Epithelial cell of proximal tubule (primary cell): ENCODE measurements around the gene FARS2. TPM values are rescaled to one million over a fixed set of nuclear protein-coding genes. Genes with fewer than 3 reads are reported as not detected.

Source experiments
- DNase-seq: peaks from one replicate; pipeline ENCODE4 v3.0.0-alpha.2; 2011; ENCODE audit warnings: low read depth
- H3K4me3 ChIP-seq: 2 replicates; pipeline ENCODE4 v1.5.1; 2011; ENCODE audit warnings: low read depth, mild to moderate bottlenecking, low read length
- CTCF ChIP-seq: conservative IDR thresholded peaks from 2 replicates; pipeline ENCODE4 v1.5.1; 2012; ENCODE audit warnings: low read depth, mild to moderate bottlenecking, low read length
- total RNA-seq: library from RNA; depleted of rRNA; stranded (reverse); fragments of >200 nt; gene quantifications from 2 replicates; pipeline ENCODE4 v1.2.3, GENCODE V29; 2015

FARS2 gene
- total RNA-seq, 1 donor from 2014 or later: 7.7 TPM

- TF ChIP-seq CTCF: no peak
- DNase-seq: no peak
- H3K4me3 ChIP-seq: no peak overlapping the region
Measured at GRCh38 chr6:5771211-5771610, 509.9 kb downstream of the FARS2 start.

DNA sequence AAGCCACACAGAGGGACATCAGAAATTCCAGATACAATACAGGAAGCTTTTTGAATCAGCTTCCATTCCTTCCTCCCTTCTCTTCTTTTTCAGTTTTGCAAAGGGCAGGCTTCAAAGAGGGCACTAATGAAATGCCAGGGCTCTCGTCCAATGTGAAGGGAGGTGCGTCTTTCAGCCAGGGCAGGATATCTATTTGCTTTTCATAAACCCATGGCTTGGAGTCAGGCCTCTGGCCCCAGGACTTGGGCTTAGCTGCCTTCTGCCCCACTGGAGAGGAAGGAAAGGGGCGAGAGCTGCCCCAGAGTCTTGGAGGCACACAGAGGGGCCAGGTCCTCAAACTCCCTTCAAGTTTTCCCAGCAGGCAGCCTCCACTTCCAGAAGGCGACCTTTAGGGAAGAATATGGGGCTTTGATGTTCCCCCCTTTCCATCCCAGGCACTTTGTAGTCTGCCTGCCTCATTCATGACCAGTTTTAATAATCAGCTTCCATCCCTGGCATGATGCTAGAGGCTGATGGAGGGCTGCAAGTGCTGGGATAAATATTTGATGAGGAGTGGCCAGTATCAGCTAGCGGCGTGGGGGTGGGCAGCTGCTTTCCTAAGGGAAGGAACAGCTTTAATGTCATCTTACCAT is 510.6 kb downstream of the FARS2 start:
- TF ChIP-seq CTCF: no peak
- no peak overlapping the region for H3K4me3 ChIP-seq
- no peak for DNase-seq

DNA sequence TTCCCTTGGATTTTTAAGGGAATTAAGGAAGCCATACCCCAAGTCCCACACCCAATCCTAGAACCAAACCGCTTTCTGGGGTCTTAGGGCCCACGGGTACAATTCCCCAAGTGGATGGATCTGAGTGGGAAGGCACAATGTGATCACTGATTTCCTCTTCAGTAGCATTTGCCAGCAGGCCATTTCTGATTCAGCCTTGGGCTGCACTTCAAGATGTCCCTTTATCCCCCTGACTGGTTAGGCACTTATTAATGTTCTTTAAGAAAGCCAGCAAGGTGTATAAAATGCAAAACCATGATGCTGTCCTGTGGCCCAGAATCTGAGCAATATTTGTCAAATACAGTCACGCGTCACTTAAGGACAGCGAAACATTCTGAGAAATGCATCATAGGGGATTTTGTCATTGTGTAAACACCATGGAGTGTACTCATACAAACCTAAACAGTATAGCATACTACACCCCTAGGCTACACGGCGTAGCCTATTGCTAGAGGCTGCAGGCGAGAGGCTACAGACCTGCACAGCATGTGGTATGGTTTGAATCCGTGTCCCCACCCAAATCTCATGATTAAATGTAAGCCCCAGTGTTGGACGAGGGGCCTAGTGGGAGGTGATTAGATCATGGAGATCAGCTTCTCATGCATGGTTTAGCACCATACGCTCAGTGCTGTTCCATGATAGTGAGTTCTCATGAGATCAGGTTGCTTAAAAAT is 511.3 kb downstream of the FARS2 start:
- no peak for TF ChIP-seq CTCF
- DNase-seq: no peak
- H3K4me3 ChIP-seq: no peak overlapping the region

- no peak overlapping the region for H3K4me3 ChIP-seq
- TF ChIP-seq CTCF: no peak
- DNase-seq: no peak
Measured at GRCh38 chr6:5776104-5776503, 514.8 kb downstream of the FARS2 start.

GRCh38 chr6:5776706-5777390 is 515.5 kb downstream of the FARS2 start:
- H3K4me3 ChIP-seq: no peak overlapping the region
- no peak for DNase-seq
- no peak for TF ChIP-seq CTCF

GRCh38 chr6:5778317-5778857 is 517.1 kb downstream of the FARS2 start:
- DNase-seq: no peak
- no peak for TF ChIP-seq CTCF
- H3K4me3 ChIP-seq: no peak overlapping the region
